Thoracic aorta (tissue), 2 donors: ENCODE data around the gene DGKB. TPM values are rescaled to one million over a fixed set of nuclear protein-coding genes. Genes with fewer than 3 reads are reported as not detected.

ENCODE experiments used
- ATAC-seq: fragments of 150-250 bp; one replicate; pipeline ENCODE4 v1.8.0; 2017; ENCODE audit warnings: low read depth; ENCODE audit not compliant: insufficient number of reproducible peaks, low FRiP score
- DNase-seq: peaks from one replicate; pipeline ENCODE4 v3.0.0-alpha.2; 2020; ENCODE audit warnings: low spot score
- H3K27ac ChIP-seq, 2 donors: fragments of 200-600 bp; sonication (generic); 1 replicate in 1 of 2; 2 replicates in 1 of 2; pipeline ENCODE4 v1.5.1; 2016; ENCODE audit warnings: mild to moderate bottlenecking in 2 of 2, moderate library complexity in 2 of 2
- H3K27me3 ChIP-seq: fragments of 200-600 bp; sonication (generic); replicated peaks from 2 replicates; pipeline ENCODE4 v1.6.0; 2016; ENCODE audit warnings: mild to moderate bottlenecking; ENCODE audit not compliant: insufficient read depth
- H3K36me3 ChIP-seq: fragments of 200-600 bp; sonication (generic); one replicate; pipeline ENCODE4 v1.5.1; 2016
- H3K4me1 ChIP-seq, 2 donors: fragments of 200-600 bp; sonication (generic); 1 replicate in 1 of 2; 2 replicates in 1 of 2; pipeline versions ENCODE4 v1.5.1 to v1.6.0; 2016; ENCODE audit warnings: low read depth in 2 of 2, mild to moderate bottlenecking in 1 of 2; ENCODE audit not compliant: control insufficient read depth in 1 of 2
- H3K4me3 ChIP-seq: fragments of 200-600 bp; sonication (generic); 2 replicates; pipeline ENCODE4 v1.5.1; 2016; ENCODE audit warnings: mild to moderate bottlenecking
- H3K9me3 ChIP-seq: fragments of 200-600 bp; sonication (generic); 2 replicates; pipeline ENCODE4 v1.5.1; 2016
- CTCF ChIP-seq: fragments of 200-600 bp; sonication (generic); IDR thresholded peaks from one replicate; pipeline ENCODE4 v1.5.1; 2019; ENCODE audit warnings: antibody characterized with exemption
- total RNA-seq, 2 donors: library from RNA; depleted of rRNA; stranded (reverse); fragments of >200 nt; gene quantifications; one replicate each; pipeline versions ENCODE4 v1.1.0 to v1.2.3, GENCODE V29; 2016

Gene DGKB
- total RNA-seq, 2 donors from 2014 or later: 0.56 TPM; not detected in 1

GRCh38 chr7:14303536-14303935 lies 599.0 kb downstream of the DGKB start:
- no peaks in the 10 kb centered on the region for H3K4me1 ChIP-seq
- no peak overlapping the region for H3K27ac ChIP-seq
- no peak for ATAC-seq
- no peak for DNase-seq
- no peak overlapping the region for H3K4me3 ChIP-seq
- TF ChIP-seq CTCF: no peak
- no peaks in the 10 kb centered on the region for H3K9me3 ChIP-seq
- H3K27me3 ChIP-seq: no peaks in the 10 kb centered on the region
- H3K36me3 ChIP-seq: no peaks in the 10 kb centered on the region

- H3K27me3 ChIP-seq: no peaks in the 10 kb centered on the region
- H3K4me3 ChIP-seq: no peak overlapping the region
- no peak for ATAC-seq
- H3K9me3 ChIP-seq: no peaks in the 10 kb centered on the region
- no peaks in the 10 kb centered on the region for H3K36me3 ChIP-seq
- no peak for DNase-seq
- no peak for TF ChIP-seq CTCF
- H3K4me1 ChIP-seq: no peaks in the 10 kb centered on the region
- H3K27ac ChIP-seq: no peak overlapping the region
These were observed 607.9 kb downstream of the DGKB start for GRCh38 chr7:14294637-14295036.

DNA sequence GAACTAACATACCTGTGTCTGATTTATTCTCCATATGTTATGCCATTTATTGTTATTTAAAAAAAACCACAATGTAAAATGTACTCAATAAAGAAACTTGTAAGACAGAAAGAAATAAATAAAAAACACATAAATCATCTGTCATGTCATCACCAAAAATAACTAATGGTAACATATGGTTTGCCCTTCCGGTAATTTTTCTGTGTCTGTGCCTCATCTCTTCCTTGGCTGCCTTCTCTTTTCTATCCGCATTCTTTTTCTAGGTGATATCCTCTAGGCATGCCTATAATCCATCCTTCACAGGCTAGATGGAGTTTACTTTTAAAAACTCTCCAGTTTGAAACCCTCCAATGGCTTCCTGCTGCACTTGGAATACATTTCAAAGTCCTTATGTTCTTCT lies 609.1 kb downstream of the DGKB start:
- Histone ChIP-seq H3K4me3 (no peak overlapping the region), H3K27ac (no peak overlapping the region), H3K36me3 (no peaks in the 10 kb centered on the region), H3K4me1 (no peaks in the 10 kb centered on the region), H3K27me3 (no peaks in the 10 kb centered on the region), H3K9me3 (no peaks in the 10 kb centered on the region)
- no peak for ATAC-seq
- no peak for TF ChIP-seq CTCF
- no peak for DNase-seq

DNA sequence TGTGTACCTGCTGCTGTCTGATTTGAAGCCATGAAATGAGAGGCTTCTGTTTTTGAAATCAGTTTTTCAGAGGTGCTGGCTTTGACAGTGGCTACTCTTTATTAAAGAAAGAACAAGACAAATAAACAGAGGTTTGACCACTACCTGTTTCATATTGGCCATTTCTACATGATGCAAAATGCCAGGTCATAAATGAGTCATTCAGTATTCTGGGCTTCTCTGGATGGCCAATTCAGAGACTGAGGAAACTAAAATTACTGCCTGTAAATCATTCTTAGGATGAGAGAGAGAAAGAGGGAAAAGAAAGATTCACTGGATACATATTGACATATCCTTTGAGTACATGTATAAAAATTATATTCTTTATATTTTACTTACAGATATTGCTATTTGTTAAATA lies 609.8 kb downstream of the DGKB start:
- Histone ChIP-seq H3K4me3 (no peak overlapping the region), H3K36me3 (no peaks in the 10 kb centered on the region), H3K9me3 (no peaks in the 10 kb centered on the region), H3K27me3 (no peaks in the 10 kb centered on the region), H3K27ac (no peak overlapping the region), H3K4me1 (no peaks in the 10 kb centered on the region)
- no peak for ATAC-seq
- no peak for TF ChIP-seq CTCF
- no peak for DNase-seq

- Histone ChIP-seq H3K9me3 (no peaks in the 10 kb centered on the region), H3K27ac (no peak overlapping the region), H3K27me3 (no peaks in the 10 kb centered on the region), H3K36me3 (no peaks in the 10 kb centered on the region), H3K4me1 (no peaks in the 10 kb centered on the region), H3K4me3 (no peak overlapping the region)
- DNase-seq: no peak
- ATAC-seq: no peak
- no peak for TF ChIP-seq CTCF
These were observed 612.6 kb downstream of the DGKB start for GRCh38 chr7:14289957-14290356.
